Sigmoid colon (tissue), 4 donors: ENCODE measurements around the gene STAMBPL1.

Experiments used
- CTCF ChIP-seq, 4 experiments: fragments of 450-650 bp in 3 of 4; fragments of 200-600 bp in 1 of 4; IDR thresholded peaks; one replicate each; pipeline ENCODE4 v1.5.1; 2016 to 2019; ENCODE audit warnings: antibody characterized with exemption in 4 of 4, mild to moderate bottlenecking in 3 of 4, moderate library complexity in 2 of 4
- EP300 ChIP-seq, 4 donors: sonication (generic); formaldehyde crosslinking; IDR thresholded peaks; one replicate each; pipeline ENCODE4 v1.6.1; 2017; ENCODE audit warnings: antibody characterized with exemption in 4 of 4
- POLR2A ChIP-seq, 2 donors: fragments of 450-650 bp; IDR thresholded peaks; one replicate each; pipeline ENCODE4 v1.6.1; 2016; ENCODE audit warnings: antibody characterized with exemption in 2 of 2, mild to moderate bottlenecking in 2 of 2, moderate library complexity in 2 of 2
- POLR2AphosphoS5 ChIP-seq, 4 donors: sonication (generic); formaldehyde crosslinking; IDR thresholded peaks; one replicate each; pipeline ENCODE4 v1.6.1; 2017; ENCODE audit warnings: antibody characterized with exemption in 4 of 4

- TF ChIP-seq EP300 (IDR thresholded peaks at IDR 0.05) (no peak), CTCF (IDR thresholded peaks at IDR 0.05) (no peak), POLR2A (IDR thresholded peaks at IDR 0.05) (no peak), POLR2AphosphoS5 (IDR thresholded peaks at IDR 0.05) (no peak)
Observed at GRCh38 chr10:88901984-88902789, 22.1 kb downstream of the STAMBPL1 start.
